Measurements from ENCODE around the gene TTYH1.

TTYH1 gene

DNA sequence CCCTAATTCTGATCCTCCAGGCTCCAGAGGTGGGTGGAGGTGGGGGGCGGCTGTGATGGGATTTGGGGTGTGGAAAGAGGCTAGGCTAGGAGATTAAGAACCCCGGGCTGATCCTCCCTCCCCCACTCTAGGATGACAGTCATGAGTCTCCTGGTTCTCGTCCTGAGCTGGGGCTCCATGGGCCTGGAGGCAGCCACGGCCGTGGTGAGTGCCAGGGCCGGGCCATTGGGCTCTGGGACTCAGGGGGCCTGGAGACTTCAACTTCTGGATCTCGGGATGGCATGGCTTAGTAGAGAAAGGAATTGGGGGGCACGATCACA is 13.9 kb downstream of the TTYH1 start:
- no peak overlapping the region for H3K4me3 ChIP-seq (ENCODE audit: control insufficient read depth, low read depth, low read length)
- no peak for DNase-seq (ENCODE audit: low read depth)
- TF ChIP-seq, protein P1, sequence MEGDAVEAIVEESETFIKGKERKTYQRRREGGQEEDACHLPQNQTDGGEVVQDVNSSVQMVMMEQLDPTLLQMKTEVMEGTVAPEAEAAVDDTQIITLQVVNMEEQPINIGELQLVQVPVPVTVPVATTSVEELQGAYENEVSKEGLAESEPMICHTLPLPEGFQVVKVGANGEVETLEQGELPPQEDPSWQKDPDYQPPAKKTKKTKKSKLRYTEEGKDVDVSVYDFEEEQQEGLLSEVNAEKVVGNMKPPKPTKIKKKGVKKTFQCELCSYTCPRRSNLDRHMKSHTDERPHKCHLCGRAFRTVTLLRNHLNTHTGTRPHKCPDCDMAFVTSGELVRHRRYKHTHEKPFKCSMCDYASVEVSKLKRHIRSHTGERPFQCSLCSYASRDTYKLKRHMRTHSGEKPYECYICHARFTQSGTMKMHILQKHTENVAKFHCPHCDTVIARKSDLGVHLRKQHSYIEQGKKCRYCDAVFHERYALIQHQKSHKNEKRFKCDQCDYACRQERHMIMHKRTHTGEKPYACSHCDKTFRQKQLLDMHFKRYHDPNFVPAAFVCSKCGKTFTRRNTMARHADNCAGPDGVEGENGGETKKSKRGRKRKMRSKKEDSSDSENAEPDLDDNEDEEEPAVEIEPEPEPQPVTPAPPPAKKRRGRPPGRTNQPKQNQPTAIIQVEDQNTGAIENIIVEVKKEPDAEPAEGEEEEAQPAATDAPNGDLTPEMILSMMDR (conservative IDR thresholded peaks at IDR 0.05; ENCODE audit: control insufficient read depth, insufficient read depth, low read depth, low read length) = no peak

- TF ChIP-seq, protein P1 (conservative IDR thresholded peaks at IDR 0.05; ENCODE audit: control insufficient read depth, insufficient read depth, low read depth, low read length) = no peak
- H3K4me3 ChIP-seq (ENCODE audit: control insufficient read depth, low read depth, low read length) = no peak overlapping the region
- DNase-seq (ENCODE audit: low read depth) = no peak
Observed at GRCh38 chr19:54429545-54430227, 14.4 kb downstream of the TTYH1 start.

GRCh38 chr19:54430306-54431254 is 15.3 kb downstream of the TTYH1 start:
- TF ChIP-seq, protein P1 (conservative IDR thresholded peaks at IDR 0.05; ENCODE audit: control insufficient read depth, insufficient read depth, low read depth, low read length) = no peak
- no peak overlapping the region for H3K4me3 ChIP-seq (ENCODE audit: control insufficient read depth, low read depth, low read length)
- DNase-seq (ENCODE audit: low read depth) = no peak

DNA sequence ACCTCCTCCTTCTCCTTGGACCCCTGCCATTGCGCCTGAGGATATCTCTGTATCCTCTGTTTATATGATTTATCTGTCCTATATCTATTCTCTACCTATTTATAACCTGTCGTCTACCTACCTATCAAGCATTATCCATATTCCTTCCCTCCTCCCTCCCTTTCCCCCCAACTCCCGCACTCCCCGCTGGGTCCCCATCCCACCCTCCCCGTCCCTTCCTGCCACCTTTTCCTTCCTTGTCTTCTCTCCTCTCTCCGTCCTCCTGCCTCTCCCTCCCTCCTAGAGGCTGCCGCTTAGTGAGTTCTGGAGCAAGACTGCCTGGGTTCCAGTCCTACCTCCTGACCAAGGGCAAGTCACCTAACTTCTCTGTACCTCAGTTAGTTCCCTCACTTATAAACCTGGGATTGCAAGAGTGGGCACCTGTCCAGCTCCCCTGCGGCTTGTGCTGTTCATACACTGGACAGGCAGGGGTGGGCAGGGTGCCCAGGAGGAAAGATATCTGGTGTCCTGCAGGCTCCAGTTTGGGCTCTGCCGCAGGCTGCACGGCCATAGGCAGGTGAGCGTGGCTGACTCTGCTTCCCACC is 16.1 kb downstream of the TTYH1 start:
- DNase-seq (ENCODE audit: low read depth) = peak; percentile 40
- H3K4me3 ChIP-seq (ENCODE audit: control insufficient read depth, low read depth, low read length) = no peak overlapping the region

GRCh38 chr19:54432144-54432738 is 17.0 kb downstream of the TTYH1 start:
- no peak overlapping the region for H3K4me3 ChIP-seq (ENCODE audit: control insufficient read depth, low read depth, low read length)
- no peak for DNase-seq (ENCODE audit: low read depth)
- TF ChIP-seq, protein P1 (conservative IDR thresholded peaks at IDR 0.05; ENCODE audit: control insufficient read depth, insufficient read depth, low read depth, low read length) = no peak

More for the DNA sequence above, 16.1 kb downstream of the TTYH1 start:
- TF ChIP-seq, protein P1 (conservative IDR thresholded peaks at IDR 0.05; ENCODE audit: control insufficient read depth, insufficient read depth, low read depth, low read length) = no peak

DNA sequence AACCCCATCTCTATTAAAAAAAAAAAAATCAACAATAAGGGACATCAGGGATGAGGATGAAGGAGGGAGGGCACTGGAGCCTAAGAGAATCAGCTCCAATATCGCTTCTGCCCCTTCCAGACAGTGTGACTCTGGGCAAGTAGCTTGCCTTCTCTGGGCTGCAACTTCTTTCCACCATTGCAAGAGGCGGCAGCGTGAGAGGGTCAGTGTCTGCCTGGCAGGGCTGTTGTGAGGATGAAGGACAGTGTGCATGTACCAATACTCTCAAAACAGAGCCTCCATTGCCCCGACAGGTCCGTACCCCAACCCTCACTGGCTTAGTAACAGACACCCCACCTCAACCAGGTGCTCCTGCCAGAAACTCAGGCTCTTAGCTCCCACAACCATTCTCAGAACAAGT is 18.4 kb downstream of the TTYH1 start:
- TF ChIP-seq, protein P1 (conservative IDR thresholded peaks at IDR 0.05; ENCODE audit: control insufficient read depth, insufficient read depth, low read depth, low read length) = no peak
- H3K4me3 ChIP-seq (ENCODE audit: control insufficient read depth, low read depth, low read length) = no peak overlapping the region
- DNase-seq (ENCODE audit: low read depth) = no peak
